ENCODE results near the gene UBE2F. TPM values are rescaled to one million over a fixed set of nuclear protein-coding genes. Genes with fewer than 3 reads are reported as not detected.

UBE2F gene
- polyA plus RNA-seq, 1 of the 3 experiments (the other 2 are of a cell fraction): 56.9 TPM

DNA sequence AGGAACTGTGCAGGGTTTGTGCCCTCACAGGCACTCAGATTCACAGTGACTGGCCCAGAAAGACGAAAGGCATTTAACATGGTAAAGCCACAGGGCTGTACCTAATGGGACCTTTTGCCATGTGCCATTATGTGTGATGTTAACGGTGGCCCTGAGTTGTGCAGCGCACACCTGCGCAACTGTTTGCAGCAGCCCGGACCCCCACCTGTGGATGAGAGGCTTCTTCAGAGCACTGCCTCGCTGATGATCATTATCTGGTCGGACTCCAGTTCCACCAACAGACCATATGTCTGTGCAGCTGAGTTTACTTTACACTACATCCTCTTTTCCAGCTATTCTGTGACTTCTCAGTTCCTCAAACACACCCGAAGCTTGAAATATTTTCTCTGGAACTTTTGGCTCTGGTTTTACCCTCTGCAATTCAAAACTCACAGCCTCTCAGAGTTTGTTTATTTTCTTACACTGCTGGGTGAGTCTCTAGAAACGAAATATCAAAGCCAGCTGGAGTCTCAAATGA is 35.6 kb upstream of the UBE2F start:
- Histone ChIP-seq H3K9ac (no peak overlapping the region), H2AFZ (ENCODE audit: low read depth) (no peak overlapping the region), H3K27ac (ENCODE audit: low read depth in 2 of 2, low read length in 1 of 2) (peak overlapping the region in 1 of 2 experiments; percentile 40; a peak in 2 of 4 replicates), H3K27me3 (ENCODE audit: insufficient read depth) (no peaks in the 10 kb centered on the region), H3F3A (replicated peaks; ENCODE audit: insufficient read depth) (peaks cover 5% of the 10 kb centered on the region), H3K4me2 (no peak overlapping the region), H4K20me1 (ENCODE audit: insufficient read depth) (no peaks in the 10 kb centered on the region), H3K4me1 (ENCODE audit: control insufficient read depth in 1 of 2, insufficient read depth in 2 of 2, low read depth in 1 of 2, low read length in 1 of 2) (peaks cover 0 to 10% of the 10 kb centered on the region in 2 experiments; a peak in 1 of 4 replicates), H3K9me3 (no peaks in the 10 kb centered on the region), H3K36me3 (replicated peaks in 1 of 2; ENCODE audit: control insufficient read depth in 1 of 2, insufficient read depth in 2 of 2, low read length in 1 of 2) (no peaks in the 10 kb centered on the region), H3K79me2 (ENCODE audit: insufficient read depth) (no peaks in the 10 kb centered on the region), H3K9me2 (no peaks in the 10 kb centered on the region), H3K4me3 (ENCODE audit: low read depth in 2 of 2, low read length in 1 of 2) (no peak overlapping the region)
- no peak for DNase-seq
- WGBS (ENCODE audit: low lambda C conversion rate): 48% methylated on average over 3 of the region's 9 CpGs
- 0 out of 2 replicates have a peak, but pooled peaks have one; percentile 9 for TF ChIP-seq GATA2 (CRISPR knock-in tag; IDR thresholded peaks at IDR 0.05)
- TF ChIP-seq PBX3 (IDR thresholded peaks at IDR 0.05): no peak
- ChIA-PET POLR2A (interaction anchor here (1.0 kb wide), 1 partner anchor 8 kb away, joined by 3 read pairs; no protein-coding TSS in a partner anchor), CTCF (interaction anchor here (0.6 to 1.8 kb wide), 5 partner anchors 8 to 325 kb away, joined by 3 to 13 read pairs (median 3); no protein-coding TSS in a partner anchor)

DNA sequence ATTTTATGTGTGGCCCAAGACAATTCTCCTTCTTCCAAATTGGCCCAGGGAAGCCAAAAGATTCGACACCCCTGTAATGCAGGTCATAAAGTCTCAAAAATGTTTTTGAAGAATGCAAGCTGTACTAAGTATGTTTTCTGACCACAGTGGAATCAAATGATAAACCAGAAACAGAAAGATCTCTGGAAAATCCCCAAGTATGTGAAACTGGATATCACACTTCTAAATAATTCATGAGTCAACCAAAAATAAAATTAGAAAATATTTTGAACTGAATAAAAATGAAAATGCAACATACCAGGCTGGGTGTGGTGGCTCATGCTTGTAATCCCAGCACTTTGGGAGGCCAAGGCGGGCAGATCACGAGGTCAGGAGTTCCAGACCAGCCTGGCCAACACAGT is 34.1 kb upstream of the UBE2F start:
- peaks cover 5% of the 10 kb centered on the region for H3F3A ChIP-seq (replicated peaks; ENCODE audit: insufficient read depth)
- H2AFZ ChIP-seq (ENCODE audit: low read depth): no peak overlapping the region
- no peaks in the 10 kb centered on the region for H3K27me3 ChIP-seq (ENCODE audit: insufficient read depth)
- no peaks in the 10 kb centered on the region for H3K9me3 ChIP-seq
- H3K9me2 ChIP-seq: no peaks in the 10 kb centered on the region
- H3K4me2 ChIP-seq: no peak overlapping the region; the same call in 1 of the 2 replicates
- 0 out of 4 replicates have a peak overlapping the region, but pooled peaks of 1 of the 2 experiments have one; percentile 38 for H3K27ac ChIP-seq (ENCODE audit: low read depth in 2 of 2, low read length in 1 of 2)
- H3K36me3 ChIP-seq (replicated peaks in 1 of 2; ENCODE audit: control insufficient read depth in 1 of 2, insufficient read depth in 2 of 2, low read length in 1 of 2): no peaks in the 10 kb centered on the region
- H3K79me2 ChIP-seq (ENCODE audit: insufficient read depth): no peaks in the 10 kb centered on the region
- ChIA-PET POLR2A (no interaction called here), CTCF (interaction anchor here (1.0 to 1.8 kb wide), 2 partner anchors 10 to 74 kb away, joined by 4 to 13 read pairs; partner anchors contain the start of gene RAMP1)
- no peak for DNase-seq
- H3K4me1 ChIP-seq (ENCODE audit: control insufficient read depth in 1 of 2, insufficient read depth in 2 of 2, low read depth in 1 of 2, low read length in 1 of 2): peaks cover 0 to 10% of the 10 kb centered on the region in 2 experiments; a peak in 1 of 4 replicates
- H3K9ac ChIP-seq: no peak overlapping the region
- H3K4me3 ChIP-seq (ENCODE audit: low read depth in 2 of 2, low read length in 1 of 2): no peak overlapping the region
- 50% methylated on average over 3 of the region's 3 CpGs for WGBS (ENCODE audit: low lambda C conversion rate)
- H4K20me1 ChIP-seq (ENCODE audit: insufficient read depth): no peaks in the 10 kb centered on the region
- TF ChIP-seq, protein P1, sequence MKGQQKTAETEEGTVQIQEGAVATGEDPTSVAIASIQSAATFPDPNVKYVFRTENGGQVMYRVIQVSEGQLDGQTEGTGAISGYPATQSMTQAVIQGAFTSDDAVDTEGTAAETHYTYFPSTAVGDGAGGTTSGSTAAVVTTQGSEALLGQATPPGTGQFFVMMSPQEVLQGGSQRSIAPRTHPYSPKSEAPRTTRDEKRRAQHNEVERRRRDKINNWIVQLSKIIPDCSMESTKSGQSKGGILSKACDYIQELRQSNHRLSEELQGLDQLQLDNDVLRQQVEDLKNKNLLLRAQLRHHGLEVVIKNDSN (IDR thresholded peaks at IDR 0.05; ENCODE audit: borderline replicate concordance, low read depth): no peak
- TF ChIP-seq CTCF (IDR thresholded peaks at IDR 0.05): no peak
- peak in 1 of 2 experiments; percentile 20; a peak in 1 of 4 replicates for TF ChIP-seq EP300 (IDR thresholded peaks at IDR 0.05; ENCODE audit: borderline replicate concordance in 1 of 2, low read depth in 1 of 2, low read length in 1 of 2)
- peak; percentile 40; the same call in 1 of the 2 replicates for TF ChIP-seq TEAD4 (IDR thresholded peaks at IDR 0.05; ENCODE audit: borderline replicate concordance, insufficient read depth)
- TF ChIP-seq NFIC (IDR thresholded peaks at IDR 0.05; ENCODE audit: borderline replicate concordance): peak; percentile 63; the same call in 1 of the 2 replicates
- peak; percentile 46; the same call in 1 of the 2 replicates for TF ChIP-seq FOSL2 (IDR thresholded peaks at IDR 0.05; ENCODE audit: borderline replicate concordance, low read depth)
- TF ChIP-seq, protein P2, sequence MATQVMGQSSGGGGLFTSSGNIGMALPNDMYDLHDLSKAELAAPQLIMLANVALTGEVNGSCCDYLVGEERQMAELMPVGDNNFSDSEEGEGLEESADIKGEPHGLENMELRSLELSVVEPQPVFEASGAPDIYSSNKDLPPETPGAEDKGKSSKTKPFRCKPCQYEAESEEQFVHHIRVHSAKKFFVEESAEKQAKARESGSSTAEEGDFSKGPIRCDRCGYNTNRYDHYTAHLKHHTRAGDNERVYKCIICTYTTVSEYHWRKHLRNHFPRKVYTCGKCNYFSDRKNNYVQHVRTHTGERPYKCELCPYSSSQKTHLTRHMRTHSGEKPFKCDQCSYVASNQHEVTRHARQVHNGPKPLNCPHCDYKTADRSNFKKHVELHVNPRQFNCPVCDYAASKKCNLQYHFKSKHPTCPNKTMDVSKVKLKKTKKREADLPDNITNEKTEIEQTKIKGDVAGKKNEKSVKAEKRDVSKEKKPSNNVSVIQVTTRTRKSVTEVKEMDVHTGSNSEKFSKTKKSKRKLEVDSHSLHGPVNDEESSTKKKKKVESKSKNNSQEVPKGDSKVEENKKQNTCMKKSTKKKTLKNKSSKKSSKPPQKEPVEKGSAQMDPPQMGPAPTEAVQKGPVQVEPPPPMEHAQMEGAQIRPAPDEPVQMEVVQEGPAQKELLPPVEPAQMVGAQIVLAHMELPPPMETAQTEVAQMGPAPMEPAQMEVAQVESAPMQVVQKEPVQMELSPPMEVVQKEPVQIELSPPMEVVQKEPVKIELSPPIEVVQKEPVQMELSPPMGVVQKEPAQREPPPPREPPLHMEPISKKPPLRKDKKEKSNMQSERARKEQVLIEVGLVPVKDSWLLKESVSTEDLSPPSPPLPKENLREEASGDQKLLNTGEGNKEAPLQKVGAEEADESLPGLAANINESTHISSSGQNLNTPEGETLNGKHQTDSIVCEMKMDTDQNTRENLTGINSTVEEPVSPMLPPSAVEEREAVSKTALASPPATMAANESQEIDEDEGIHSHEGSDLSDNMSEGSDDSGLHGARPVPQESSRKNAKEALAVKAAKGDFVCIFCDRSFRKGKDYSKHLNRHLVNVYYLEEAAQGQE (IDR thresholded peaks at IDR 0.05; ENCODE audit: low read depth, low read length): no peak
- no peak for TF ChIP-seq CHD2 (IDR thresholded peaks at IDR 0.05; ENCODE audit: low read length, partially characterized antibody)
- no peak for TF ChIP-seq EZH2phosphoT487 (IDR thresholded peaks at IDR 0.05; ENCODE audit: borderline replicate concordance, low read depth)
- TF ChIP-seq GATA2 (CRISPR knock-in tag; IDR thresholded peaks at IDR 0.05): no peak
- no peak for TF ChIP-seq ELF1 (IDR thresholded peaks at IDR 0.05)
- TF ChIP-seq POLR2AphosphoS5 (IDR thresholded peaks at IDR 0.05; ENCODE audit: low read depth, low read length): no peak
- TF ChIP-seq RXRA (IDR thresholded peaks at IDR 0.05; ENCODE audit: borderline replicate concordance, low read depth): peak; percentile 36; the same call in 1 of the 2 replicates
- peak; percentile 72 for TF ChIP-seq TCF12 (IDR thresholded peaks at IDR 0.05)
- no peak for TF ChIP-seq MXI1 (IDR thresholded peaks at IDR 0.05; ENCODE audit: low read depth, low read length)
- TF ChIP-seq GABPA (IDR thresholded peaks at IDR 0.05; ENCODE audit: low read depth): no peak
- no peak for TF ChIP-seq FOXJ3 (CRISPR knock-in tag; IDR thresholded peaks at IDR 0.05)
- peak; percentile 40 for TF ChIP-seq JUND (IDR thresholded peaks at IDR 0.05)
- no peak; the same call in 1 of the 2 replicates for TF ChIP-seq MEF2A (IDR thresholded peaks at IDR 0.05; ENCODE audit: borderline replicate concordance, low read depth)
